ENCODE data around the gene VPS39. TPM values are rescaled to one million over a fixed set of nuclear protein-coding genes. Genes with fewer than 3 reads are reported as not detected.

Gene VPS39
- total and polyA plus RNA-seq, 2 donors (not counting 3 experiments of a cell fraction or from before 2014, with no cell fraction given): 56.5 to 56.7 TPM

- POLR2A ChIA-PET: no interaction called here
- Histone ChIP-seq H3K36me3 (ENCODE audit: control insufficient read depth in 2 of 2, extremely low read depth in 1 of 2, insufficient read depth in 2 of 2, low read length in 2 of 2) (no peaks in the 10 kb centered on the region), H3K9me1 (replicated peaks; ENCODE audit: control insufficient read depth, extremely low read depth, insufficient read depth, low read length) (no peaks in the 10 kb centered on the region), H3K4me1 (ENCODE audit: control insufficient read depth, extremely low read depth, insufficient read depth, low read length) (no peaks in the 10 kb centered on the region), H3K4me2 (ENCODE audit: insufficient read depth, low read length) (no peak overlapping the region), H3K79me2 (ENCODE audit: control insufficient read depth, insufficient read depth, low read length) (no peaks in the 10 kb centered on the region), H3K9me3 (replicated peaks; ENCODE audit: control insufficient read depth, insufficient read depth, low read length) (no peaks in the 10 kb centered on the region), H2AFZ (ENCODE audit: low read depth, low read length) (no peak overlapping the region), H3K27me3 (ENCODE audit: control insufficient read depth in 2 of 2, insufficient read depth in 2 of 2, low read length in 2 of 2) (peaks cover 4% of the 10 kb centered on the region in 2 experiments), H3K27ac (ENCODE audit: insufficient read depth, low read depth, low read length) (no peak overlapping the region), H3K4me3 (replicated peaks in 1 of 3; ENCODE audit: insufficient read depth in 1 of 3, low read depth in 1 of 3, low read length in 3 of 3) (no peak overlapping the region), H3K9ac (replicated peaks; ENCODE audit: extremely low read depth, insufficient read depth, low read length) (no peak overlapping the region), H4K20me1 (replicated peaks; ENCODE audit: control insufficient read depth, extremely low read depth, insufficient read depth, low read length) (no peaks in the 10 kb centered on the region)
- intact Hi-C loops (cut with micrococcal nuclease): no loop called here
- BruUV-seq (replicated peaks): no TSS peak
- no peak for FAIRE-seq
- TF ChIP-seq JUN (IDR thresholded peaks at IDR 0.05; ENCODE audit: borderline replicate concordance, insufficient read depth, insufficient read length, low read depth) (no peak), POLR2A (IDR thresholded peaks at IDR 0.05; ENCODE audit: low read depth, low read length) (no peak), CTCF (IDR thresholded peaks at IDR 0.05; ENCODE audit: extremely low read depth in 1 of 2, insufficient read depth in 1 of 2, low read depth in 1 of 2, low read length in 2 of 2) (no peak), MAX (IDR thresholded peaks at IDR 0.05; ENCODE audit: insufficient read depth, insufficient read length) (no peak)
- CTCF ChIA-PET: no interaction called here
- no peak for DNase-seq (ENCODE audit: low read depth, low spot score)
- dilution Hi-C loops (cut with MboI; ENCODE audit: extremely low pct_ligation_motif_present, low sequenced_read_pairs): no loop called here
These were observed 64.1 kb downstream of the VPS39 start for GRCh38 chr15:42143866-42144625.

GRCh38 chr15:42143356-42143755 is 64.7 kb downstream of the VPS39 start:
- no TSS peak for BruUV-seq (replicated peaks)
- no peak overlapping the region for H3K9ac ChIP-seq (replicated peaks; ENCODE audit: extremely low read depth, insufficient read depth, low read length)
- no peak overlapping the region for H3K4me2 ChIP-seq (ENCODE audit: insufficient read depth, low read length)
- H3K9me3 ChIP-seq (replicated peaks; ENCODE audit: control insufficient read depth, insufficient read depth, low read length): no peaks in the 10 kb centered on the region
- peaks cover 4 to 7% of the 10 kb centered on the region in 2 experiments for H3K27me3 ChIP-seq (ENCODE audit: control insufficient read depth in 2 of 2, insufficient read depth in 2 of 2, low read length in 2 of 2)
- ChIA-PET POLR2A (no interaction called here), CTCF (interaction anchor here (0.8 kb wide), 1 partner anchor 15 kb away, joined by 4 read pairs; no protein-coding TSS in a partner anchor)
- H3K36me3 ChIP-seq (ENCODE audit: control insufficient read depth in 2 of 2, extremely low read depth in 1 of 2, insufficient read depth in 2 of 2, low read length in 2 of 2): no peaks in the 10 kb centered on the region
- no peaks in the 10 kb centered on the region for H4K20me1 ChIP-seq (replicated peaks; ENCODE audit: control insufficient read depth, extremely low read depth, insufficient read depth, low read length)
- H3K79me2 ChIP-seq (ENCODE audit: control insufficient read depth, insufficient read depth, low read length): no peaks in the 10 kb centered on the region
- H3K27ac ChIP-seq (ENCODE audit: insufficient read depth, low read depth, low read length): no peak overlapping the region
- dilution Hi-C loops (cut with MboI; ENCODE audit: extremely low pct_ligation_motif_present, low sequenced_read_pairs) (no loop called here), intact Hi-C loops (cut with micrococcal nuclease) (no loop called here)
- H3K9me1 ChIP-seq (replicated peaks; ENCODE audit: control insufficient read depth, extremely low read depth, insufficient read depth, low read length): no peaks in the 10 kb centered on the region
- no peak for FAIRE-seq
- H2AFZ ChIP-seq (ENCODE audit: low read depth, low read length): no peak overlapping the region
- DNase-seq (ENCODE audit: low read depth, low spot score): no peak
- H3K4me1 ChIP-seq (ENCODE audit: control insufficient read depth, extremely low read depth, insufficient read depth, low read length): no peaks in the 10 kb centered on the region
- no peak for TF ChIP-seq EZH2 (IDR thresholded peaks at IDR 0.05; ENCODE audit: borderline replicate concordance, low read depth, low read length, severe bottlenecking)
- TF ChIP-seq POLR2A (IDR thresholded peaks at IDR 0.05; ENCODE audit: low read depth, low read length): no peak
- no peak for TF ChIP-seq CTCF (IDR thresholded peaks at IDR 0.05; ENCODE audit: extremely low read depth in 1 of 2, insufficient read depth in 1 of 2, low read depth in 1 of 2, low read length in 2 of 2)
- TF ChIP-seq POLR2AphosphoS5 (IDR thresholded peaks at IDR 0.05; ENCODE audit: insufficient read depth, low read depth, low read length): no peak
- no peak overlapping the region for H3K4me3 ChIP-seq (replicated peaks in 1 of 3; ENCODE audit: insufficient read depth in 1 of 3, low read depth in 1 of 3, low read length in 3 of 3)
